GM21526 (cell line): ENCODE measurements around the gene MLH1.
"Not testable (repeated sequence)": the region's sequence is repeated elsewhere in the genome, so short reads cannot be mapped to it uniquely, and the experiment has no call there.

Experiments used
- ATAC-seq: cut with Tn5 transposase; IDR thresholded peaks from one replicate; pipeline ENCODE4 v1.9.1; 2021; ENCODE audit warnings: moderate library complexity; ENCODE audit not compliant: unreplicated experiment, low FRiP score

MLH1 gene

DNA sequence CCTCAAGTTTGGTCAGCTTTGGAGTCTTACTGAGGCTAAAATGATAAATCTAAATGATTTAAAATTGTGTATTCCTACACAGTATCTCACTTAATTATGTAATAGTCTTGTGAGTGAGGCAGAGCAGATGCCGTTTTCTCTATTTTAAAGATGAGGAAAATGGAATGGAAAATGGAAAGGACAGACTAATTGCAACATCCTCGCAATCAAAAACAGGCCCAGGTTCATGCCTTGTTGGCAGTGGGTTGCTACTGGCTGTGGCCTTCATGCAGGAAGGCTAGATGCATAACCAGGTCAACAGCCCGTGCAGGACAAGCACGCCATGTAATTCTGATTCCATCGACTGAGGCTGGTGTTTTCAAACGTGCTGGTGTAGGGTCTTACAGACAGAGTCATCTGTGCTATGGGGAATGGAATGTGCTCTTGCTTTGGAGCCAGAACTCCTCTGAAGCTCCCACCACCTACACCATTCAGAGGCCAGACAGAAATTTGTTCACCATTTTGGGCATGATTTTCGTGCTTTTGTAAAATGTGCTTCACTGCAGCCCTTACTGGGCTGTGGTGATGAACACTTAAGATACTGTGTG is 37.9 kb downstream of the MLH1 start:
- ATAC-seq = no peak

DNA sequence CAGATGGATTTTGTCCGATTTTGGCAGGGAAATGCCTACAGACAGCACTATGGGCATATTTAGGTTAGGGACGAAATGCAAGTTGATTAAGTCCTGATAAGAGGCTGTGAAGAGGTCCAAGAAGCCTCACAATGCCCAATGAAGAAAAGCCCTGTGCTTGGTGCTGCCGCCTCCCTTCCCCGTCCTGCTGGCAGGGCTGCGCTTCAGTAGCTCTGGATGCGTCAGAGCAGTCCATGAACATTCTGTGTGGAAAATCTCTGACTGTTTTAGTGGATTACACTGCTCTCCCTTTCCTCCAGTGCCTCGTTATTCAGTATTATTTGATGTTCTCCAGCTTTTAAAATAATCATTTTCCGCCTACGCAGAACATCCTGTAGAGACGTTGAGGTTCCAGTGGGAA is 39.6 kb downstream of the MLH1 start:
- no peak for ATAC-seq

DNA sequence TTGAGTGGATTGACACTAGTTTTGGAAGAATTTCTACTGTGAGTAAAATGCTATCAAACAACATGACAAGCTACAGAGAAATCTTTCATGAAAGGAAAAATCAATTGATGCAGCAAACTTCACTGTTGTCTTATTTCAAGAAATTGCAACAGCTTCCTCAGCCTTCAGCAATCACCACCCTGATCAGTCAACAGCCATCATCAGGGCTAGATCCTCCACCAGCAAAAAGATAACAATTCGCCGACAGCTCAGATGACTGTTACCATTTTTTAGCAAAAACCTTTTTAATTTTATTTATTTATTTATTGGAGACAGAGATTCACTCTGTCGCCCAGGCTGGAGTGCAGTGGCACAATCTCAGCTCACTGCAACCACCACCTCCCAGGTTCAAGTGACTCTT is 44.0 kb downstream of the MLH1 start:
- ATAC-seq = no peak

DNA sequence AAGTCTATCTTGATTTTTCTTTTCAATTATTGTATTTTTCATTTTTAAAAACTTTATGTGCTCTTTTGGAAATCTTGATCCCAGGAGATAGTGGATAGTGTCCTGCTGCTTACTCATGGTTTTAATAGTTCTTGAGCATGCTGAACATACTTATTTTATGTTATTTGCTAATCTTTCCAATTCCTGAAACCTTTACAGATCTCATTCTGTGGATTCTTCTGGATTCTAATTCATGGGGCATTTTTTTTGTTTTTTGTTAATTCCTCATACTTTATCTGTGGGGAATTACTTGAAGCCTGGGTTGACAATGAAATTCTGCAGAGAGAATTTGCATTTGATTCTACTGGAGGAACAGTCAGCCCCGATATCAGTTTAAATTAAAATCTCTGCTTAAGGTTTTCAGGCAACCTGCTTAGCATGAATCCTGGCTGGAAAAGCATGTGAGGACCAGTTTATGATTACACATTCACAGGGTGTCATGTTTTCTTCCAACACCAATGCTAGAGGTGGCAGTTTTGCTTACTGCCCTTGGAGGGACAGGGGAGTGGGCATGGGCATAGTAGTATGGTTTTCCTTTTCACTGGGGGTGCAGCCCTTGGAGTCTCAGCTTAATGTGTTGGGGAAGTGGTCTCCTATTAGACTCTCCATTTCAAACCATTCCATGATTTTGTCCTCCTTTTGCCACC is 46.0 kb downstream of the MLH1 start:
- ATAC-seq = no peak

DNA sequence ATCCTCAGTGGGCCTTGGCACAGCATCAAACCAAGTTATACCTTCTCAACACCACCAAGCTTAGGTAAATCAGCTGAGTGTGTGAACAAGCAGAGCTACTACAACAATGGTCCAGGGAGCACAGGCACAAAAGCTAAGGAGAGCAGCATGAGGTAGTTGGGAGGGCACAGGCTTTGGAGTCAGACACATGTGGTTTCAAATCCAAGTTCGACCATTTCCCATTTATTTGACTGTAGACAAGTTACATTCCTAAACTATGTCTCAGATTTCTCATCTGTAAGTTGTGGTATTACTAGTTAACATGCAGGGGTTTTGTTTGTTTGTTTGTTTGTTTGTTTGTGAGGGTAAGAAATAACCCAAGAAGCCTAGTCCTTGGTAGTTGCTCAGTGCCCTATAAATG is 46.9 kb downstream of the MLH1 start:
- ATAC-seq = no peak

DNA sequence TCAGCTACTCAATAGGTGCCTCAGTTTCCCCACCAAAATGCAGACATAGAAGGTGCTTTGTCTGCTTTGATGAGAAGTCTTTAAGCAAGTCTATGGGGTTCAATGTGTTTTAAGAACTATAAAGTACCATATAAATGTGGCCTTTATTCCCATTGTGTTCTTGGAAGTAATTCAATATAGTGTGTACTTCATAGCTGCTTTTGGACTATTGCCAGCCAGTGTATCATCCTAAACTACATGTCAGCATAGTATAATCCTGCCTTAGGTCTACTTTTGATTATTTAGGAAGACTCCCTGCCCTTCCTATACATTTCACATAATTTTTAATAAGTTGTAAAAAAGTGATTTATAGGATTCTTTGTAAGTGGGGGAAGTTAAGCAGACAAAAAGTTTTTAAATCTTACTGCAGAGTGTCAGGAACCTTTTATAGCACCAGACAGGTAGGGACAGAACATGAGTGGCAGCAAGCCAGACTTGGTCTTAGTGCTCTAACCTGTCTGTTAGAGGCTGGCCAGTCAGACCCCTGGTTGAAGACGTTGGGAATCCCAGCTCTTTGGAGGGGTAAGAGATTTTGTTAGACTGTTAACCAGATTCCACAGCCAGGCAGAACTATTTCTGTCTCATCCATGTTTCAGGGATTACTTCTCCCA is 48.4 kb downstream of the MLH1 start:
- no peak for ATAC-seq

DNA sequence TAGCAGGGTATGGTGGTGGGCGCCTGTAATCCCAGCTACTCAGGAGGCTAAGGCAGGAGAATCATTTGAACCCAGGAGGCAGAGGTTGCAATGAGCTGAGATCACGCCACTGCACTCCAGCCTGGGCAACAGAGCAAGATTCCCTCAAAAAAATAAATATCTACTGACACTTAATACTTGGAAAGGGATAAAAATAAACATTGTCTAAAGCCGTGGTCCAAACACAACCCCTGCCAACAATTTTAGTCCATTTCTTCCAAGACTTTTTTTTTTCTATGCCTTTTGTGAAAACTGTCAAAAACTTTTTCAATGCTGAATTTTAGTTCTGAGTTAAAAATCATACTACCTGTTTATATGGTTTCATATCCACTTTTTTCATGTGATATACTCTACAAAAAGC is 49.4 kb downstream of the MLH1 start:
- ATAC-seq = not testable (repeated sequence)

DNA sequence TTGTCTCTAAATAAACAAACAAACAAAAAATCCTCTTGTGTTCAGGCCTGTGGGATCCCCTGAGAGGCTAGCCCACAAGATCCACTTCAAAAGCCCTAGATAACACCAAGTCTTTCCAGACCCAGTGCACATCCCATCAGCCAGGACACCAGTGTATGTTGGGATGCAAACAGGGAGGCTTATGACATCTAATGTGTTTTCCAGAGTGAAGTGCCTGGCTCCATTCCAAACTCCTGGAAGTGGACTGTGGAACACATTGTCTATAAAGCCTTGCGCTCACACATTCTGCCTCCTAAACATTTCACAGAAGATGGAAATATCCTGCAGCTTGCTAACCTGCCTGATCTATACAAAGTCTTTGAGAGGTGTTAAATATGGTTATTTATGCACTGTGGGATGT is 57.0 kb downstream of the MLH1 start:
- ATAC-seq = no peak

DNA sequence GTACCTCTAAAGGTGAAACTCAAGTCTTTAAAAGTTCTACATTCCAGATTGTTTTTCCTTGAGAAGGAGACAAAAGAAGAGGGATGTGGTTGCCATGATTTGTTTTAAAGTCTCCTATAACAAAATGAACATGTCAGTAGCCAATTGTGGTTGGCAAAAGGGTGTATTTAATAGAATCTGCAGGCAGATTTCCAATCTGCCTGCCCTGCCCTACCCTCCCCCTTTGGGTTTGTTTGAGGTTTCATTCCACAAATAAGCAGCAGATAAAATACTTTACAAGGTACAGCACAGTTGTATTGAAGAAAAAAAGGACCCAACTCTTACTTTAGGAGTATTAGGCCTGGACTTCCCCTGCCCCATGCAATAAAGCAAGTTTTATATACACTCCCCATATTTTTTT is 59.5 kb downstream of the MLH1 start:
- no peak for ATAC-seq

DNA sequence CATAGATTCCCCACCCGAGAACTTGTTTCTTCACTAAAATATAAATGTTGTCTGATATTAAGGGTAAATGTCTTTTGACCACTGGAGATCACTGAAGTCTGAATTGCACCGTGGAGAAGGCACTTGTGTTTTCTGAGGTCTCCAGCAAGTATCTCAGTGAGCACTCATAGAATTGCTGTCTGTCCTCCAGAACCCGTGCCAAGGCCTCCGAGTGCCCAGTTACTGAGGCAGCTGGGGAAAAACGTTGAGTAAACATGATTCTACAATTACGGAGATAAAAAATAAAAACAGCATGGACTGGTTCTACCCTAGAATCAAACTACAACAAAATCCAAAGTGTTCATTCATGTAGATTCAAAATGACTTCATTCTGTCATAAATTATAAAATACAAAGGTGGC is 60.0 kb downstream of the MLH1 start:
- ATAC-seq = no peak

DNA sequence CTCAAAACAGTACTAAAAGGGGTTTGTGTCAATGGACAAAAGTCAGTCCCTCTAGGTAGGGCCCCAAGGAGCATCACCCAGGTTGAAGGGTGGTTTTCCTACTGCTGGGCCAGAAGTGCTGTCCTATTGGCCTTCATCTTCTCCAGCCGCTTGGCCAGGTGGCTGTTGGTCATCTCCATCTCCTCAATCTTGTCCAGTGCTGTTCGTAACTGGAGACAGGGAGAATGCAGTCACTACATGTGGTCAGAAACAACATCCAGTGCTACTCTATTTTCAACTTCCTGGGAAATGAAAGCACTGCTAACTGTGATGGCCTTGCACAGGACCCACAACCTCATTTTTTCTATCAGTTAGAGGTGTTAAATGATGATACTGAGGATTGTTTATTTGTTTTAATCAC is 60.4 kb downstream of the MLH1 start:
- no peak for ATAC-seq

DNA sequence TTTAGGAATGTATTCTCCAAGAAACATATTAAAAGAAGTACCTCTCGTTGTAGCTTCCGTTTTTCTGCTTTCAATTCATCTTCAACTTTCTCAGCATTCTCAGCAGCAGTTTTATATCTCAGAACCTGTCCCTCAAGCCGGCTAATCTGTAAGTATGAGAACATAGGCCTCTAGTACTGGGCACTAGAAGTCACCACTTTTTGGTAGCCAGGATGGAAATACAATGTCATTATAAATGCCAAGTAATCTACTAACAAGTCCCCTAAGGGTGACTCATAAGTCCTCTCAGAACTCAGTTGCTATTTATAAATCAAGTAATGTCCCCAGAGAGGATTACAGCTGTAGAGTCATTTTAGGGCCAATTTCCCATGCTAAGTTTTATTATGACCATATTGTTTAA is 61.1 kb downstream of the MLH1 start:
- peak; percentile 78 for ATAC-seq

DNA sequence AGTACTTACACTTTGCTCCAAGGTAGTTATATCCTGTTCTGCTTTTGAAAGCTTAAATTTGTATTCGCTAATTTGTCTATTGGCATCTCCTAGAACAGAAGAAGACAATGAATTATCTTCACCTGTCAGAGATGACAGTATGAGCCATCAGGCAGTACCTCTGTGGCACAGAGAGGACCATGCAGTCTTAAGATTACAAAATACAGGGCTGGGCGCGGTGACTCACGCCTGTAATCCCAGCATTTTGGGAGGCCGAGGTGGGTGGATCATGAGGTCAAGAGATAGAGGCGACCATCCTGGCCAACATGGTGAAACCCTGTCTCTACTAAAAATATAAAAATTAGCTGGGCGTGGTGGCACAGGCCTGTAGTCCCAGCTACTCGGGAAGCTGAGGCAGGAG is 61.8 kb downstream of the MLH1 start:
- not testable (repeated sequence) for ATAC-seq

DNA sequence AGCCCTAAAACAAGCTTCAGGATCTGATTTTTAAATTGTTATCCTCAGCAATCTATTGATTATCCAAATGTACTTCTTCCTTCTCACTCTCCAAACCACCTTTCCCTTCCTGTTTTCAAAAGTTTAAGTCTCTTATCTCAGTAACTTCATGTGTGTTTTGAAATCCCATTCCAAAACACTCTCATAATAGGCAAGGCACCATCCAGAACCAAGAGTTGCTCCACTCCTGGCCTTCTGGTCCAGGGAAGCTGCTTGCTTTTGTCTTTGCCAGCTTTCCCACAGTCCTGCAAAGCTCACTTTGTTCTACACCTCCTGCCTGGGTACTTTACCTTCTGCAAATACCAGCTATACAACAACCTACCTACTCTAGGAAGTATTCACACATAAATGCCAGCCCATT is 63.5 kb downstream of the MLH1 start:
- ATAC-seq = no peak

DNA sequence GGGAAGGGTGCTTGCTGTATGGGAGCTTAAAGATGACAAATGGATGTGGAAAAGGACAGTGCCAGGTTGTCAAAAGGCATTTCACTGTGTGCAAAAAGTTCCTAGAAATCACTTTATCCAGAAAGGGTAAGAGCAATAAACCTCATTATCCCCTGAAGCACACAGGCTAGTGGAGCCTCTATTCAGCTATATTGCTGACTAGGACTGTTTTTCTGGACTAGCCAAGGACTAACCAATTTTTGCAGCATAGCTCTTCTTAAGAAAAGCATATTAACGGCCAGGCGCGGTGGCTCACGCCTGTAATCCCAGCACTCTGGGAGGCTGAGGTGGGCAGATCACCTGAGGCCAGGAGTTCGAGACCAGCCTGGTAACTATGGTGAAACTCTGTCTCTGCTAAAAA is 64.8 kb downstream of the MLH1 start:
- no peak for ATAC-seq

DNA sequence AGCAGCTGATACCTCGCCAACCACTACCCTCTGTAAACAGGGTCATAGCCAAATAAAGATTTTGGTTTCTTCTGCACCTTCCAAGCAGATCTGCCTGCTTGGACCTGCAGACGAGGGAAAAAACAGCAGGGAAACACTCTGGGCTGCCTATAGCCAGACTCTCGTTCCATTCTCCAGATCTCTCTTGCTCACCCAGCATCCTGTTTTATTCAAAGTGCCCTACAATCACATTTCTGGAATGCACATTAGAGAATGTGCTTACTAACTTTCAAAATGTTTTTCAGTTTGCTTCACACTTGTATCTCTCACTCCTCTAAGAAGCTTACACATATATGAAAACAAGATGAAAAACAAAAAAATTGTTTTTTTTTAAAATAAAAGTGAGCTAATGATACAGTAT is 71.4 kb downstream of the MLH1 start:
- ATAC-seq = no peak

DNA sequence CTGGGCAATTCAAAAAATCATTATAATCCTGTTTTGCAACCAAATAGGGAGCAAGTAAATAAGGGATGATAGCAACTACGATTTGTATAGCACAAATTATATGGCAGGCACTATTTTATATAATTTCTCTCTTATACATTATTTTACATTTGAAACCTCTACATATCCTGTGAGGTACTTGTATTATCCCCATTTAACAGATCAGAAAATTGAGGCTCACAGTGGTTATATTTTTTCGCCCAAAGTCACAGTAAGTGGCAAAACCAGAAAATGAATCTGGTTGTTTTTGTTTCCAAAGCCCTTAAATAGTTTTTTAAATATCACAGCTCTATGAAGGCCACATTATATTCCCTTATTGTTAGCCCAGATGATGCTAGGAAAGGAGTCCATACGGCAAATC is 74.3 kb downstream of the MLH1 start:
- ATAC-seq = no peak

DNA sequence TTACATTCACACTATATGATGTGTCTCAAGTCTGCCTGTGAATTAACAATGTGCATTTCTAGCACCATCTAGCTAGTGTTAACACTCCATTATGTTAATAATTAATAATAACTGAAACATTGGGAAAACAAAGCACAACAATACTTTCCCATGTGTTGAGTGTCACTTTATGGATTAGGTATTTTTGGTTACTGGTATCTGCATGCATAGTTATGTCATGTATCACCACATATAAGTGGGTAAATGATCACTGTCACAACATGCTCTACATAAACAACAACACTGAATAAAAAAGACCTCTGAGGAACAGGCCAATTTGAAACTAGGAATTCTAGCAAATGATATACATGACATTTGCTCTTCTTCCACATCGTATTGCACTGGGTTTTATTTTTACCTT is 74.7 kb downstream of the MLH1 start:
- no peak for ATAC-seq

DNA sequence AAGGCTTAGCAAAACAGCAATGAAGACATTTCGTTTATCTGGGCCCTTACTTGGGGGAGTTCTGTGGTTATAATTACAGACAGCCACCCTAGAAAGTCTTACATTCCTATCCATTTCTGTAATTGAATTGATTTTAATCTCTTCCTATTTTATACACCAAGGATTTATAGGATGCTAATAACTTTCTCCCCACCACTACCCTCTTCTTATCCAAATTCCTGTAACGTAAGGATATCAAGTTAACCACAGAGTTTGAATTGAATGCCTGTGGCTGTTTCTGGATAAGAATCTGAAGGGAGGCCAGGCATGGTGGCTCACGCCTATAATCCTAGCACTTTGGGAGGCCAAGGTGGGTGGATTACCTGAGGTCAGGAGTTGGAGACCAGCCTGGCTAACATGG is 78.6 kb downstream of the MLH1 start:
- no peak for ATAC-seq

DNA sequence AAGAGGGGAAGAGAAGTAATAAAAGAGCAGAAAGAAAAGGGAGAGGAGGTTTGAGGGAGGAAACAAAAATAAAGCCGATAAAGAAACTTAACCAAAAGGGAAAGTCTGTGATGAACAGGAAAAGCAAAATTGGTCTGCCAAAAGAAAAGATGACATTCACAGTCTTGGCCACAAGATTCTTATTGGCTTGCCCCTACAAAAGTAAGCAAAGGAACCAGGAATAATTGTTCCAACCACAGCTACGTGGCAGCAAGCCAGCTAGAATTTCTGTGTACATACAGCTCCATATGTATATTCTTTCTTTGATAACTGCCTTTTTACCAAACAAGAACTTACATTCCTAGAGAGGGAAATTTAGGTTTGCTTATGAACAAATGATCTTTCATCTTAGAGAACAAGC is 79.6 kb downstream of the MLH1 start:
- ATAC-seq = no peak

DNA sequence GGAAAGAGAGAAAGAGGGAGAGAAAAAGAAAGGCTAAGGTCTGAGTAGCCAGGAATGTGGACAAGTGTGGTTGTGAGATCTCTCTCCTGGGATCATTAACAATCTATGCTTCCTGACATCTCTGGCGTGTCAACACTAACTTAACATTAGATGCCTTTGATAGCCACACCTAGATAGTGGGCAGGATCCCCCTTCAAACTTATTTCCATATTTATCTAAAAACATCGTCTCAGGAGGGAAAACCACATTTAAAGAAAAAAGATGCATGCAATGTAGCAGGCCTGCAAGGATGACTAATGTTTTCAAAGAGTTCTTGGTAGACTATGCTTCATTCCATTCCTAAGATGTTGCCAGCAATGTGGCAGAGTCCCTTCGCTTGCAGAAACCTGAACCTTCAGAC is 80.9 kb downstream of the MLH1 start:
- ATAC-seq = no peak

DNA sequence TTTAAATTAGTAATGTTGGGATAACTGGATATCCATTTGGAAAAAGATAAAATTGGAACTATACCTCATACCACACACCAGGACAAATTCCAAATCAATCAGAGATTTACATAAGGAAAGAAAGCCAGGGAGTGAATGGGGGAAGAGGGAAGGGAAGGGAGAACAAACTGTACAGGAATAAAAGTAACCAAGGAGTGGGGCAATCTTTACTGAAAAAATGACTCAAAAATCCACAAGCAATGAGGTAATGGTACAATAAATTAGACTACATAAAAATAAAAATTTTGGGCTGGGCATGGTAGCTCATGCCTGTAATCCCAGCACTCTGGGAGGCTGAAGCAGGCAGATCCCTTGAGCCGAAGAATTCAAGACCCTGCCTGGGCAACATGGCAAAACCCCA is 82.6 kb downstream of the MLH1 start:
- ATAC-seq = no peak
